HG03571 (cell line): ENCODE data around the gene PALB2.
"Not testable (repeated sequence)": the region's sequence is repeated elsewhere in the genome, so short reads cannot be mapped to it uniquely, and the experiment has no call there.

ENCODE experiments used
- ATAC-seq: cut with Tn5 transposase; IDR thresholded peaks from one replicate; pipeline ENCODE4 v1.9.1; 2021; ENCODE audit not compliant: unreplicated experiment

Gene PALB2

GRCh38 chr16:23650674-23651416, 9.7 kb upstream of the PALB2 start:
- no peak for ATAC-seq

- ATAC-seq = no peak
These were observed 1.2 kb upstream of the PALB2 start for GRCh38 chr16:23642246-23642774.

- no peak for ATAC-seq
These were observed 537 bp downstream of the PALB2 start for GRCh38 chr16:23640615-23640930.

- no peak for ATAC-seq
These were observed 5.2 kb downstream of the PALB2 start for GRCh38 chr16:23635958-23636357.

GRCh38 chr16:23634461-23635036, 6.6 kb downstream of the PALB2 start:
- no peak for ATAC-seq

- ATAC-seq = not testable (repeated sequence)
These were observed 9.2 kb downstream of the PALB2 start for GRCh38 chr16:23631874-23632273.

GRCh38 chr16:23629516-23629915, 11.6 kb downstream of the PALB2 start:
- ATAC-seq = no peak

GRCh38 chr16:23624092-23624491, 17.0 kb downstream of the PALB2 start:
- no peak for ATAC-seq

- ATAC-seq = no peak
These were observed 25.3 kb downstream of the PALB2 start for GRCh38 chr16:23615805-23616204.

- ATAC-seq = no peak
These were observed 29.2 kb downstream of the PALB2 start for GRCh38 chr16:23611936-23612335.

GRCh38 chr16:23610905-23611304, 30.2 kb downstream of the PALB2 start:
- ATAC-seq = not testable (repeated sequence)

GRCh38 chr16:23609929-23610328, 31.2 kb downstream of the PALB2 start:
- no peak for ATAC-seq

GRCh38 chr16:23608194-23608593, 32.9 kb downstream of the PALB2 start:
- ATAC-seq = no peak

- ATAC-seq = no peak
These were observed 33.4 kb downstream of the PALB2 start for GRCh38 chr16:23607726-23608125.

GRCh38 chr16:23597003-23597756, 43.9 kb downstream of the PALB2 start:
- ATAC-seq = no peak

GRCh38 chr16:23595951-23596720, 45.0 kb downstream of the PALB2 start, which contains the start of gene NDUFAB1:
Gene NDUFAB1 (minus strand): TSS chr16:23596316. CDS start chr16:23596290, 26 bp downstream.
- ATAC-seq = peak; percentile 88

- ATAC-seq = peak; percentile 10
These were observed 45.7 kb downstream of the PALB2 start for GRCh38 chr16:23595246-23595950.

- ATAC-seq = no peak
These were observed 46.9 kb downstream of the PALB2 start for GRCh38 chr16:23594186-23594585.

- ATAC-seq = no peak
These were observed 50.9 kb downstream of the PALB2 start for GRCh38 chr16:23590181-23590580.

GRCh38 chr16:23587726-23588125, 53.4 kb downstream of the PALB2 start:
- no peak for ATAC-seq
